Measurements from ENCODE around the gene CDC40.

CDC40 gene

DNA sequence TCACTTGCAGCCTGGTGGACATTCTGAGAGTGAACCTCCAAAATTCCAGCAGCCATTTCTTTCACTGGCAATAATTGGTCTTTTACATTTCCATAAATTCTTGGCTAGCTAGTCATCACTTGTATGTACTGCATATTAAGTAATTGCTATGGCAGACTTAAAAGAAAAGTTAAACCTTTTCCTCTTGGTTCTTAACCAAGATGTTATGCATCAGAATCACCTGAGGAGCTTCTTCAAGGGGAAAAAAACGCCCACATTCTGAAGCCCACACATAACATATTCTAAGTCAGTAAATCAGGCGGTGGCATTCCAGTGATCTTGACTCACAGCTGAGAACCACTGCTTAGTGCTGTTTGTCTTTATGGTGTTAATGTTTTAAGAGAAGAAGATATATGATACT, 37.0 kb downstream of the CDC40 start (continued):
- TF ChIP-seq, protein P1, sequence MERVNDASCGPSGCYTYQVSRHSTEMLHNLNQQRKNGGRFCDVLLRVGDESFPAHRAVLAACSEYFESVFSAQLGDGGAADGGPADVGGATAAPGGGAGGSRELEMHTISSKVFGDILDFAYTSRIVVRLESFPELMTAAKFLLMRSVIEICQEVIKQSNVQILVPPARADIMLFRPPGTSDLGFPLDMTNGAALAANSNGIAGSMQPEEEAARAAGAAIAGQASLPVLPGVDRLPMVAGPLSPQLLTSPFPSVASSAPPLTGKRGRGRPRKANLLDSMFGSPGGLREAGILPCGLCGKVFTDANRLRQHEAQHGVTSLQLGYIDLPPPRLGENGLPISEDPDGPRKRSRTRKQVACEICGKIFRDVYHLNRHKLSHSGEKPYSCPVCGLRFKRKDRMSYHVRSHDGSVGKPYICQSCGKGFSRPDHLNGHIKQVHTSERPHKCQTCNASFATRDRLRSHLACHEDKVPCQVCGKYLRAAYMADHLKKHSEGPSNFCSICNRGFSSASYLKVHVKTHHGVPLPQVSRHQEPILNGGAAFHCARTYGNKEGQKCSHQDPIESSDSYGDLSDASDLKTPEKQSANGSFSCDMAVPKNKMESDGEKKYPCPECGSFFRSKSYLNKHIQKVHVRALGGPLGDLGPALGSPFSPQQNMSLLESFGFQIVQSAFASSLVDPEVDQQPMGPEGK (CRISPR knock-in tag; IDR thresholded peaks at IDR 0.05; ENCODE audit: borderline replicate concordance), result no peak
- TF ChIP-seq ZFP3 (CRISPR knock-in tag; IDR thresholded peaks at IDR 0.05), result no peak

DNA sequence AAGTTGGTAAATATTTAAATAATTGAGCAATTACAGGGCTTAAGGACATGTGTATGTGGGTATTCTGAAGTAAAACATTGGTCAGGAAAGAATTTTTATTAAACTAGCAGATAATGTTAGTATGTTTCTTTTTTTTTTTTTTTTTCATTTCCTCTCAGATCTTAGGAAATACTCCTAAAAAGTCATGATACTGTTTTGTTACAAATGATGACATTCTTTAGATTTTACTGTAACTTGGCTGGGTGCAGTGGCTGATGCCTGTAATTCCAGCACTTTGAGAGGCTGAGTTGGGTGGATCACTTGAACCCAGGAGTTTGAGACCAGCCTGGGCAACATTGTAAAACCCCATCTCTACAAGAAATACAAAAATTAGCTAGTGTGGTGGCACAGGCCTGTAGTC, 41.5 kb downstream of the CDC40 start:
- no peak for ATAC-seq
- no peak for TF ChIP-seq OSR1 (CRISPR knock-in tag; IDR thresholded peaks at IDR 0.05)
- TF ChIP-seq RARB (CRISPR knock-in tag; IDR thresholded peaks at IDR 0.05), result no peak
- no peak for TF ChIP-seq SNAI2 (CRISPR knock-in tag; IDR thresholded peaks at IDR 0.05)
- TF ChIP-seq TCF4 (CRISPR knock-in tag; IDR thresholded peaks at IDR 0.05; ENCODE audit: borderline replicate concordance), result no peak
- no peak for TF ChIP-seq TOX (CRISPR knock-in tag; IDR thresholded peaks at IDR 0.05; ENCODE audit: borderline replicate concordance)
- no peak for TF ChIP-seq ZFP30 (CRISPR knock-in tag; IDR thresholded peaks at IDR 0.05)
- TF ChIP-seq GLIS3 (CRISPR knock-in tag; IDR thresholded peaks at IDR 0.05), result no peak
- TF ChIP-seq PPARA (CRISPR knock-in tag; IDR thresholded peaks at IDR 0.05; ENCODE audit: borderline replicate concordance), result no peak
- no peak for TF ChIP-seq POU6F1 (CRISPR knock-in tag; IDR thresholded peaks at IDR 0.05; ENCODE audit: borderline replicate concordance, low read depth)
- TF ChIP-seq ESRRG (CRISPR knock-in tag; IDR thresholded peaks at IDR 0.05), result no peak
- no peak for TF ChIP-seq TSHZ2 (CRISPR knock-in tag; IDR thresholded peaks at IDR 0.05)
- no peak for TF ChIP-seq ZNF565 (CRISPR knock-in tag; conservative IDR thresholded peaks at IDR 0.05; ENCODE audit: low read depth)
- TF ChIP-seq, protein P1 (CRISPR knock-in tag; IDR thresholded peaks at IDR 0.05; ENCODE audit: borderline replicate concordance), result no peak
- TF ChIP-seq ZNF8 (CRISPR knock-in tag; IDR thresholded peaks at IDR 0.05), result no peak

DNA sequence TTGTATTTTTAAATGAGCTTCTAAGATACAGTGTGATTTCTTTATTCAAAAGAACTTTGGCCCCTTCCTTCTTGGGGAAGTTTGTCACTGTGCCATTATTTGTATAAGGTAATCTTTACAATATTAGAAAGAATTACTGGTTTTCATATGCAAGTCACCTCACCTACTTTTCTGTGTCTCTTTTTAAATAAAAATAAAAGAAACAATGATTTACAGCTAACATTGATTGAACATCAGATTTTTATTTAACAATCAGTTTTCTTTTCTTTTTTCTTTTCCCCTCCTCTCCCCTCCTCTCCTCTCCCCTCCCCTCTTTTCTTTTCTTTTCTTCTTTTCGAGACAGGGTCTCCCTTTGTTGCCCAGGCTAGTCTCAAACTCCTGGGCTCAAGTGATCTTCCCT, 46.0 kb downstream of the CDC40 start:
- ATAC-seq, result no peak
- TF ChIP-seq POU6F1 (CRISPR knock-in tag; IDR thresholded peaks at IDR 0.05; ENCODE audit: borderline replicate concordance, low read depth) (no peak), ZC3H10 (CRISPR knock-in tag; IDR thresholded peaks at IDR 0.05) (no peak), ZNF565 (CRISPR knock-in tag; conservative IDR thresholded peaks at IDR 0.05; ENCODE audit: low read depth) (no peak), ISL1 (CRISPR knock-in tag; IDR thresholded peaks at IDR 0.05) (no peak), CSDC2 (CRISPR knock-in tag; IDR thresholded peaks at IDR 0.05) (no peak), ZFP3 (CRISPR knock-in tag; IDR thresholded peaks at IDR 0.05) (no peak), ZFP30 (CRISPR knock-in tag; IDR thresholded peaks at IDR 0.05) (no peak), ARNTL (CRISPR knock-in tag; IDR thresholded peaks at IDR 0.05; ENCODE audit: borderline replicate concordance, low read depth) (no peak), OSR1 (CRISPR knock-in tag; IDR thresholded peaks at IDR 0.05) (no peak), BACH2 (CRISPR knock-in tag; IDR thresholded peaks at IDR 0.05; ENCODE audit: borderline replicate concordance) (no peak), GLIS3 (CRISPR knock-in tag; IDR thresholded peaks at IDR 0.05) (no peak), ZNF70 (CRISPR knock-in tag; IDR thresholded peaks at IDR 0.05) (no peak), TSHZ2 (CRISPR knock-in tag; IDR thresholded peaks at IDR 0.05) (no peak)
- TF ChIP-seq, protein P1 (CRISPR knock-in tag; IDR thresholded peaks at IDR 0.05; ENCODE audit: borderline replicate concordance), result no peak
- TF ChIP-seq, protein P2, sequence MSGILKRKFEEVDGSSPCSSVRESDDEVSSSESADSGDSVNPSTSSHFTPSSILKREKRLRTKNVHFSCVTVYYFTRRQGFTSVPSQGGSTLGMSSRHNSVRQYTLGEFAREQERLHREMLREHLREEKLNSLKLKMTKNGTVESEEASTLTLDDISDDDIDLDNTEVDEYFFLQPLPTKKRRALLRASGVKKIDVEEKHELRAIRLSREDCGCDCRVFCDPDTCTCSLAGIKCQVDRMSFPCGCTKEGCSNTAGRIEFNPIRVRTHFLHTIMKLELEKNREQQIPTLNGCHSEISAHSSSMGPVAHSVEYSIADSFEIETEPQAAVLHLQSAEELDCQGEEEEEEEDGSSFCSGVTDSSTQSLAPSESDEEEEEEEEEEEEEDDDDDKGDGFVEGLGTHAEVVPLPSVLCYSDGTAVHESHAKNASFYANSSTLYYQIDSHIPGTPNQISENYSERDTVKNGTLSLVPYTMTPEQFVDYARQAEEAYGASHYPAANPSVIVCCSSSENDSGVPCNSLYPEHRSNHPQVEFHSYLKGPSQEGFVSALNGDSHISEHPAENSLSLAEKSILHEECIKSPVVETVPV (CRISPR knock-in tag; IDR thresholded peaks at IDR 0.05), result no peak

All from SK-N-SH treated with all-trans-retinoic acid at 6 μM for 48 hours (cell line).